HFFc6 (cell line): ENCODE measurements around the gene PEPD. TPM values are rescaled to one million over a fixed set of nuclear protein-coding genes. Genes with fewer than 3 reads are reported as not detected.

Source experiments
- DNase-seq: peaks from one replicate; pipeline ENCODE4 v3.0.0-alpha.2; 2018
- H3K27ac Mint-ChIP-seq: 2 replicates; pipeline ENCODE4 v1.8.0; 2020; ENCODE audit warnings: mild to moderate bottlenecking, mixed read lengths
- H3K27me3 Mint-ChIP-seq: 2 replicates; pipeline ENCODE4 v1.8.0; 2021; ENCODE audit warnings: mild to moderate bottlenecking, moderate library complexity, mixed read lengths; ENCODE audit not compliant: insufficient read depth
- H3K36me3 Mint-ChIP-seq: 2 replicates; pipeline ENCODE4 v1.8.0; 2021; ENCODE audit warnings: low read depth, mixed read lengths
- H3K4me1 Mint-ChIP-seq: 2 replicates; pipeline ENCODE4 v1.8.0; 2020; ENCODE audit warnings: low read depth, mixed read lengths
- H3K4me3 Mint-ChIP-seq: 2 replicates; pipeline ENCODE4 v1.8.0; 2020; ENCODE audit warnings: mild to moderate bottlenecking, moderate library complexity, mixed read lengths
- H3K9me3 Mint-ChIP-seq: 2 replicates; pipeline ENCODE4 v1.8.0; 2020; ENCODE audit warnings: mild to moderate bottlenecking, mixed read lengths
- CTCF ChIP-seq: fragments of 200-600 bp; sonication (generic); IDR thresholded peaks from 2 replicates; pipeline ENCODE4 v1.5.0; 2021; ENCODE audit warnings: antibody characterized with exemption, mild to moderate bottlenecking
- total RNA-seq, 6 experiments: library from RNA; stranded (reverse); fragmentation: NEBNext Ultra II Directional; extraction: Animal tissue kit (Norgen Biotek cat#: 25700); gene quantifications; 2 replicates in 1 of 6; 3 replicates in 5 of 6; pipeline ENCODE4 v1.2.3, GENCODE V29; 2021

The PEPD gene
- total RNA-seq, 6 experiments from 2014 or later = 57.0 to 76.9 (median 67.6) TPM

- peaks cover 4% of the 10 kb centered on the region for H3K27me3 Mint-ChIP-seq
- DNase-seq = no peak
- no peak for TF ChIP-seq CTCF
- no peaks in the 10 kb centered on the region; the same call in 1 of the 2 replicates for H3K4me1 Mint-ChIP-seq
- no peaks in the 10 kb centered on the region for H3K9me3 Mint-ChIP-seq
- H3K36me3 Mint-ChIP-seq = no peaks in the 10 kb centered on the region
- no peak overlapping the region for H3K27ac Mint-ChIP-seq
- no peak overlapping the region for H3K4me3 Mint-ChIP-seq
Measured at GRCh38 chr19:33428627-33429125, 92.9 kb downstream of the PEPD start.

- no peak for TF ChIP-seq CTCF
- H3K4me3 Mint-ChIP-seq = no peak overlapping the region
- no peaks in the 10 kb centered on the region for H3K9me3 Mint-ChIP-seq
- H3K27me3 Mint-ChIP-seq = peaks cover 4% of the 10 kb centered on the region
- H3K4me1 Mint-ChIP-seq = no peaks in the 10 kb centered on the region; the same call in 1 of the 2 replicates
- no peak for DNase-seq
- no peaks in the 10 kb centered on the region for H3K36me3 Mint-ChIP-seq
- H3K27ac Mint-ChIP-seq = no peak overlapping the region
Measured at GRCh38 chr19:33427801-33428626, 93.6 kb downstream of the PEPD start.

- no peaks in the 10 kb centered on the region; the same call in 1 of the 2 replicates for H3K4me1 Mint-ChIP-seq
- peaks cover 4% of the 10 kb centered on the region for H3K27me3 Mint-ChIP-seq
- H3K36me3 Mint-ChIP-seq = no peaks in the 10 kb centered on the region
- H3K27ac Mint-ChIP-seq = no peak overlapping the region
- DNase-seq = no peak
- no peak for TF ChIP-seq CTCF
- no peaks in the 10 kb centered on the region for H3K9me3 Mint-ChIP-seq
- no peak overlapping the region for H3K4me3 Mint-ChIP-seq
Measured at GRCh38 chr19:33426621-33427361, 94.8 kb downstream of the PEPD start.

- no peaks in the 10 kb centered on the region for H3K36me3 Mint-ChIP-seq
- H3K4me1 Mint-ChIP-seq = no peaks in the 10 kb centered on the region
- DNase-seq = no peak
- H3K9me3 Mint-ChIP-seq = no peaks in the 10 kb centered on the region
- H3K27me3 Mint-ChIP-seq = peaks cover 2% of the 10 kb centered on the region
- no peak overlapping the region for H3K27ac Mint-ChIP-seq
- H3K4me3 Mint-ChIP-seq = no peak overlapping the region
- no peak for TF ChIP-seq CTCF
Measured at GRCh38 chr19:33424181-33424580, 97.4 kb downstream of the PEPD start.

- TF ChIP-seq CTCF = no peak
- no peak overlapping the region for H3K27ac Mint-ChIP-seq
- peaks cover 2% of the 10 kb centered on the region; the same call in 1 of the 2 replicates for H3K27me3 Mint-ChIP-seq
- no peaks in the 10 kb centered on the region for H3K36me3 Mint-ChIP-seq
- H3K4me1 Mint-ChIP-seq = no peaks in the 10 kb centered on the region
- DNase-seq = no peak
- no peak overlapping the region for H3K4me3 Mint-ChIP-seq
- H3K9me3 Mint-ChIP-seq = no peaks in the 10 kb centered on the region
Measured at GRCh38 chr19:33422369-33423180, 99.0 kb downstream of the PEPD start.
